22Rv1 (cell line): ENCODE results near the gene RAB30.

Experiments
- H3K27ac ChIP-seq: fragments of 450-650 bp; 2 replicates; pipeline ENCODE4 v1.5.1; 2017
- ZFX ChIP-seq: fragments of 450-650 bp; IDR thresholded peaks from 2 replicates; pipeline ENCODE4 v1.6.1; 2017; ENCODE audit warnings: antibody characterized with exemption, borderline replicate concordance
- TF ChIP-seq, protein P1 (sequence below): fragments of 450-650 bp; IDR thresholded peaks from 2 replicates; pipeline ENCODE4 v1.5.1; 2017; ENCODE audit warnings: mild to moderate bottlenecking

RAB30 gene

DNA sequence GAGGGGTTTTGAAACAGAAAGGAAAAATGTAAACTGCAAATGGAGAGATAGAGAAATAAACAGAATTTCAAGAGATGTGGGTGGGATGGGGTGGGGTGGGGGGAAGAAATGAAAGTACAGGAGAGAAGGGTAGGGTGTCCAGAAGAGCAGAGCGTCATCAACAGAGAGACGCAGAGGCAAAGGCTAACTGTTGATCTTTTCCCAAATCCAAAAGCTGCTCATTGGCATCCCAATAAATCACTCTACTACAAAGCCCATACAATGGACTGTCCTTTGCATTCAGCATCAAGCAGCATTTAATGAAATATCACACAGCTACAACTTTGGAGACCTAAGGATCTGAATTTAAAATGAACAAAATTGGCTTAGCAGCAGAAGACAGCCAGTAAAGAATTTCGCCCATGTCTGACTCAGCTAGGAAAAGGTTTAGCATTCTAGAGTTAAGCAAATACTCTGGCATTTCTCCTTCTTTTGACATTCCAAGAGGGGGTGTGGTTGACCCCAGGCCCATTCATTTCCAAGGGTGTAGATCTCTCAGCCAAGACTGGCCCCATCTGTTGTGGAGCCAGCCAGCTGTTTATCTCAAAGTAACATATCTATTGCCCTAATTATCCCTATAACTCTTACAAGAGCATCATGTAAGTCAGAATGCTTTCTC, 1.5 kb downstream of the RAB30 start:
- no peak for TF ChIP-seq ZFX
- TF ChIP-seq, protein P1, sequence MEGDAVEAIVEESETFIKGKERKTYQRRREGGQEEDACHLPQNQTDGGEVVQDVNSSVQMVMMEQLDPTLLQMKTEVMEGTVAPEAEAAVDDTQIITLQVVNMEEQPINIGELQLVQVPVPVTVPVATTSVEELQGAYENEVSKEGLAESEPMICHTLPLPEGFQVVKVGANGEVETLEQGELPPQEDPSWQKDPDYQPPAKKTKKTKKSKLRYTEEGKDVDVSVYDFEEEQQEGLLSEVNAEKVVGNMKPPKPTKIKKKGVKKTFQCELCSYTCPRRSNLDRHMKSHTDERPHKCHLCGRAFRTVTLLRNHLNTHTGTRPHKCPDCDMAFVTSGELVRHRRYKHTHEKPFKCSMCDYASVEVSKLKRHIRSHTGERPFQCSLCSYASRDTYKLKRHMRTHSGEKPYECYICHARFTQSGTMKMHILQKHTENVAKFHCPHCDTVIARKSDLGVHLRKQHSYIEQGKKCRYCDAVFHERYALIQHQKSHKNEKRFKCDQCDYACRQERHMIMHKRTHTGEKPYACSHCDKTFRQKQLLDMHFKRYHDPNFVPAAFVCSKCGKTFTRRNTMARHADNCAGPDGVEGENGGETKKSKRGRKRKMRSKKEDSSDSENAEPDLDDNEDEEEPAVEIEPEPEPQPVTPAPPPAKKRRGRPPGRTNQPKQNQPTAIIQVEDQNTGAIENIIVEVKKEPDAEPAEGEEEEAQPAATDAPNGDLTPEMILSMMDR: no peak
- H3K27ac ChIP-seq: no peak overlapping the region

DNA sequence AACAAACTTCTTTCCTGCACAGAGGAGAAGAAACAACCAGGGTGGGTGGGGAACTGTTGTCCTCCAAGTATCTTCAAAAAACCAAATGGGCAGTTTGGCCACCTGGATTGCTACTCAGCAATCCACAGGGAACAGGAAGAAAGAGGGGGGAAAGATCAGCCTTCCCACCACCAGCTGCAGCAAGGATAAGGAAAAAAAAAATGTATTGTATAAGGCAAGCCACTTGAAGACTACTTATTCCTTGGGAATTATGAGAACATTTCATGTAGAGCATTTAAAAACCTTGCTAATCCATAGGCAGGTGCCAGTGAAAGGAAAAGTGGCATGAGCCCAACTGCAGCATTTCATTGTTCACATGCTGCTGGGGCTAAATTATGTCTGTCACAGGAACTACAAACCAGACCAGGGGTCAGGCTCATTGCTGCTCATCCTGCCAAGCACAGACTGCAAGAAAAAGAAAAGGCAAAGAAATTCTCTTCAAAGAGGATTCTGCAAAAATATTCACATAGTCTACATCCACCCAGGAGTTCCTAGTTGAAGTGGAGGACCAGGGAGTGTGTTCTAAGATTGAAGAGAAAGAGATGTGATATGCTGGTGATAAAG, 2.2 kb downstream of the RAB30 start:
- TF ChIP-seq ZFX: no peak
- TF ChIP-seq, protein P1: no peak
- no peak overlapping the region for H3K27ac ChIP-seq

DNA sequence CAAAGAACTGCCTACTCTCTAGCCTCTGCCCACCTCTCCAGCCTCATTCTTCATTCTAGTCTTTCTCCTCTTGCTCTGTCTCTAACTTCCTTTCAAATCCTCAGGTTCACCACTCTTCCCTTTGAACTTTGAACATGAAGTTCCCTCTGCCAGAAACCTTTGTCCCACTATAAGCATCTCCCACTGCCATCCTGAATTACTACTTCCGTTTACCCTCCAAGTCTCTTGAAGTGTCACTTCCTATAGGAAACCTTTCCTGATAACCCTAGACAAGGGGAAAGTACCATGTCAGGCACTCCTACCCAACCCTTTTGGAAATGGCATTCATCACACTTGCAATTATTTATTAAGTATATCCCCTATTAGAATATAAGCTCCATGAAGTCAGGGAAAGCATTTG, 3.1 kb downstream of the RAB30 start:
- no peak overlapping the region for H3K27ac ChIP-seq
- TF ChIP-seq ZFX: no peak
- TF ChIP-seq, protein P1: no peak

DNA sequence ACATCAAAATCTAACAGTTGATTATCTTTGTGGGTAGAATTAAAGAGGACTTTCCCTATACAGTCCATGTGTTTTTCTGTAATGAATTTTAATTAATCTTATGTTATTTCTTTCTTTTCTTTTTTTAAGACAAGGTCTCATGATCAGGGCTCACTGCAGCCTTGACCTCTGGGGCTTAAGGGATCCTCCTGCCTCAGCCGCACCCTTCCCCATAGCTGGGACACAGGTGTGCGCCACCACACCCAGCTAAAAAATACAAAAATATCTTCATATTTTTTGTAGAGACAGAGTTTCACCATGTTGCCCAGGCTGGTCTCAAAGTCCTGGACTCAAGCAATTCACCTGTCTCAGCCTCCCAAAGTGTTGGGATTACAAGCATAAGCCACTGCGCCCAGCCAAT, 7.7 kb downstream of the RAB30 start:
- no peak overlapping the region for H3K27ac ChIP-seq
- TF ChIP-seq, protein P1: no peak
- TF ChIP-seq ZFX: no peak

DNA sequence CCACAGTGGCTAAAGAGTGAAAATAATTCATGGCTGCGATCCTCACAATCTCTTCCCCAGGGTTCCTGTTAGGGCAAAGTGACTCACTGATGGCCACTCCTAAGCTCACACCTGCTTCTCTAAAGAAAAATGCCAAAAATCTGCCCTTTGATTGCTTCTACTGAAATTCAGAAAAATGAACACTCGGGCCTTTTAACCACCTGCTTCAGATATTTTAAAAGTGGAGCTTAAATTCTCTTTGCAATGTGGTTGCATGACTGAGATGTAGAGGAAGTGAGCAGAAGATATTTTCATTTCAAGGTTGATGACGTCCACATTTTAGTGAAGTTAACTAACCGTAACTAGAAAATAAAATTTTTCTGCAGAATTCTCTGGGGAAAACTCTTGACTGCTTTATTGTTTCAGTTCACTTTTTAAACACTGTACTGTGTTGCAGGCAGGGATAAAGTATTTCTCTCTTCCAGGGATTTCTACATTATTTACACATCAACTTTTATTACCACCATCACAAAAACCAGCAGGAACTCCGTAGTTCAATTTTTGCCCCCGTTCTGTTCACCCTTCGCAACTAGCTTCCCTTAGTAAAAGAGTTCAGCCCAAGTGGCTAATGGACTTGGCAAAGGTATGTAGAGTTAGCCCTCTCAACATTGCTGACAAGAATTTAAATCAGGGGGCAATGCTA, 8.5 kb downstream of the RAB30 start:
- no peak overlapping the region for H3K27ac ChIP-seq
- TF ChIP-seq, protein P1: no peak
- TF ChIP-seq ZFX: no peak

DNA sequence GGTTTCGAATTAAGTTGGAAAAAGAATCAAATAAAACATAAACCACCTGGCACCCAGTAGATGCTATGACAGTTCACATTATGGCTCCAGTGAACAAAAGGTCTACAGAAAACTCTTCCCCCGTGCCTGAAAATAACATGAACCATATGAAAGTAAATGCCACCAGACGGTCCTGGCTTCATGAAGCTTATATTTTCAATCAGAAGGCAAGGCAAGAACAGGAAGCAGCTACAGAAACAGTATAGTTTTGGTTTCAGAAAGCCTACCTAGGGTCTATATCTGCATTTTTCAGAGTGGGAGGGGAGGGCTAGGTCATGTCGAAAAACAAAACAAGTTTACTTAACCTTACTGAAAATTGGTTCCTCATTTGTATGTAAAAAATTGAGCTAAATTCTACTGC, 9.8 kb downstream of the RAB30 start:
- TF ChIP-seq, protein P1: no peak
- no peak for TF ChIP-seq ZFX
- no peak overlapping the region for H3K27ac ChIP-seq

DNA sequence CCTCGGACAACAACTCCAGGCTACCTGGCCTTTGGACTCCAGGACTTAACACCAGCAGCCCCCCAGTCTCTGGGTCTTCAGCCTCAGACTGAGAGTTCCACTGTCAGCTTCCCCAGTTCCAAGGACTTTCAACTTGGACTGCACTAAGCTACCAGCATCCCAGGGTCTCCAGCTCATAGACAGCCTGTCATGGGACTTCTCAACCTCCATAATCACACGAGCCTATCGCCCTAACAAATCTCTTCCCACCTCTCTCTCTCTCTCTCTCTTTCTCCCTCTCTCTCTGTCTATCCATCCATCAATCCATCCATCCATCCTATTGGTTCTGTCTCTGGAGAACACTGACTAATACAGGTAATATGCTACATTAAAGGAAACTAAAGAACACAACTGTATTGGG, 10.7 kb downstream of the RAB30 start:
- TF ChIP-seq ZFX: no peak
- TF ChIP-seq, protein P1: no peak
- H3K27ac ChIP-seq: no peak overlapping the region
